NB4 (cell line): ENCODE measurements around the gene TSPAN33.

Source experiments
- POLR2A ChIP-seq: IDR thresholded peaks from 2 replicates; pipeline ENCODE4 v1.6.1; 2011; ENCODE audit warnings: mild to moderate bottlenecking; ENCODE audit not compliant: insufficient read length; ENCODE audit errors: extremely low read depth
- TF ChIP-seq, protein P1 (sequence below): IDR thresholded peaks from one replicate; pipeline ENCODE4 v1.5.1; 2012; ENCODE audit warnings: low read depth, low read length

DNA sequence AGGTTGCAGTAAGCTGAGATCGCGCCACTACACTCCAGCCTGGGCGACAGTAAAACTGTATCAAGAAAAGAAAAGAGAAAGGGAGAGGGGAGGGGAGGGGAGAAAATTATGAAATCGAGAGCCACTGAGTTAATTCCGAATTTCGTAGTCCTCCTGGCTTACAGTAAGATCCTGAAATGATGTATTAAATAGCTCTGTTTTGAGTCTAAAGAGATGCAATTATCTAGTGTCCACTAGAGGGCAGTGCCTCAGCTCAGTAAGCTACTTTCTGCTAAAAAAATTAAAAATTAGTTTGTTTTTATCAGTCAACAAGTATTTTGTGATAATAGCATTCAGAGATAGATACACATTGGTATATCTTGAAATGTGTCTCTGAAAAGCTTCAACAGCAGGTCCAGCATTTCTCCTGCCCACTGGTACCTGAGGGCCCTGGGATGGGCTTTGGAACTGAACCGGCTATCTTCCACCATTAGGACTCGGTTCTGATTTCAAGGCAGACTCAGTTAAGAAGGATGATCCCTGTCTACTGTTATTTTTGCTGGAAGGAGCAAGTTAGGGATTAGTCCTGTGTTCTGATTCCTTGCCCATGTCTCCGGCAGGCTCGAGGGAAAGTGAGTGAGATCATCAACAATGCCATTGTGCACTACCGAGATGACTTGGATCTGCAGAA, 19.5 kb downstream of the TSPAN33 start:
- TF ChIP-seq, protein P1, sequence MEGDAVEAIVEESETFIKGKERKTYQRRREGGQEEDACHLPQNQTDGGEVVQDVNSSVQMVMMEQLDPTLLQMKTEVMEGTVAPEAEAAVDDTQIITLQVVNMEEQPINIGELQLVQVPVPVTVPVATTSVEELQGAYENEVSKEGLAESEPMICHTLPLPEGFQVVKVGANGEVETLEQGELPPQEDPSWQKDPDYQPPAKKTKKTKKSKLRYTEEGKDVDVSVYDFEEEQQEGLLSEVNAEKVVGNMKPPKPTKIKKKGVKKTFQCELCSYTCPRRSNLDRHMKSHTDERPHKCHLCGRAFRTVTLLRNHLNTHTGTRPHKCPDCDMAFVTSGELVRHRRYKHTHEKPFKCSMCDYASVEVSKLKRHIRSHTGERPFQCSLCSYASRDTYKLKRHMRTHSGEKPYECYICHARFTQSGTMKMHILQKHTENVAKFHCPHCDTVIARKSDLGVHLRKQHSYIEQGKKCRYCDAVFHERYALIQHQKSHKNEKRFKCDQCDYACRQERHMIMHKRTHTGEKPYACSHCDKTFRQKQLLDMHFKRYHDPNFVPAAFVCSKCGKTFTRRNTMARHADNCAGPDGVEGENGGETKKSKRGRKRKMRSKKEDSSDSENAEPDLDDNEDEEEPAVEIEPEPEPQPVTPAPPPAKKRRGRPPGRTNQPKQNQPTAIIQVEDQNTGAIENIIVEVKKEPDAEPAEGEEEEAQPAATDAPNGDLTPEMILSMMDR: peak; percentile 86
- no peak for TF ChIP-seq POLR2A
